Measurements from ENCODE around the gene PCK1.

PCK1 gene

GRCh38 chr20:57526087-57526884, 34.6 kb upstream of the PCK1 start:
- Histone ChIP-seq H3K27ac (ENCODE audit: low read depth, low read length) (no peak overlapping the region), H3K27me3 (ENCODE audit: control insufficient read depth, insufficient read depth, low read length) (no peaks in the 10 kb centered on the region), H3K4me3 (ENCODE audit: low read depth, low read length) (no peak overlapping the region), H3K9ac (ENCODE audit: low read length) (no peak overlapping the region), H3K4me1 (ENCODE audit: control insufficient read depth, insufficient read depth, low read length) (peaks cover 11% of the 10 kb centered on the region), H3K36me3 (ENCODE audit: control insufficient read depth, insufficient read depth, low read length) (no peaks in the 10 kb centered on the region), H3K9me3 (ENCODE audit: control insufficient read depth, insufficient read depth, low read depth, low read length) (no peaks in the 10 kb centered on the region)

- H3K36me3 ChIP-seq (ENCODE audit: control insufficient read depth, insufficient read depth, low read length) = no peaks in the 10 kb centered on the region
- no peaks in the 10 kb centered on the region for H3K27me3 ChIP-seq (ENCODE audit: control insufficient read depth, insufficient read depth, low read length)
- H3K4me1 ChIP-seq (ENCODE audit: control insufficient read depth, insufficient read depth, low read length) = peaks cover 11% of the 10 kb centered on the region
- no peak overlapping the region for H3K9ac ChIP-seq (ENCODE audit: low read length)
- H3K4me3 ChIP-seq (ENCODE audit: low read depth, low read length) = no peak overlapping the region
- no peaks in the 10 kb centered on the region for H3K9me3 ChIP-seq (ENCODE audit: control insufficient read depth, insufficient read depth, low read depth, low read length)
- no peak overlapping the region for H3K27ac ChIP-seq (ENCODE audit: low read depth, low read length)
Observed at GRCh38 chr20:57526885-57527460, 33.9 kb upstream of the PCK1 start.

GRCh38 chr20:57527728-57528127, 33.2 kb upstream of the PCK1 start:
- H3K27me3 ChIP-seq (ENCODE audit: control insufficient read depth, insufficient read depth, low read length) = no peaks in the 10 kb centered on the region
- H3K27ac ChIP-seq (ENCODE audit: low read depth, low read length) = no peak overlapping the region
- H3K4me1 ChIP-seq (ENCODE audit: control insufficient read depth, insufficient read depth, low read length) = peaks cover 11% of the 10 kb centered on the region
- no peak overlapping the region for H3K9ac ChIP-seq (ENCODE audit: low read length)
- no peak overlapping the region for H3K4me3 ChIP-seq (ENCODE audit: low read depth, low read length)
- no peaks in the 10 kb centered on the region for H3K36me3 ChIP-seq (ENCODE audit: control insufficient read depth, insufficient read depth, low read length)
- H3K9me3 ChIP-seq (ENCODE audit: control insufficient read depth, insufficient read depth, low read depth, low read length) = no peaks in the 10 kb centered on the region

- no peaks in the 10 kb centered on the region for H3K36me3 ChIP-seq (ENCODE audit: control insufficient read depth, insufficient read depth, low read length)
- H3K4me3 ChIP-seq (ENCODE audit: low read depth, low read length) = no peak overlapping the region
- H3K9me3 ChIP-seq (ENCODE audit: control insufficient read depth, insufficient read depth, low read depth, low read length) = no peaks in the 10 kb centered on the region; the same call in 1 of the 2 replicates
- peaks cover 8% of the 10 kb centered on the region for H3K4me1 ChIP-seq (ENCODE audit: control insufficient read depth, insufficient read depth, low read length)
- H3K27ac ChIP-seq (ENCODE audit: low read depth, low read length) = no peak overlapping the region
- no peak overlapping the region for H3K9ac ChIP-seq (ENCODE audit: low read length)
- no peaks in the 10 kb centered on the region for H3K27me3 ChIP-seq (ENCODE audit: control insufficient read depth, insufficient read depth, low read length)
Observed at GRCh38 chr20:57528148-57528547, 32.8 kb upstream of the PCK1 start.

- no peaks in the 10 kb centered on the region for H3K36me3 ChIP-seq (ENCODE audit: control insufficient read depth, insufficient read depth, low read length)
Observed at GRCh38 chr20:57529160-57529585, 31.7 kb upstream of the PCK1 start.

GRCh38 chr20:57529810-57530209, 31.1 kb upstream of the PCK1 start:
- Histone ChIP-seq H3K27ac (ENCODE audit: low read depth, low read length) (no peak overlapping the region), H3K27me3 (ENCODE audit: control insufficient read depth, insufficient read depth, low read length) (no peaks in the 10 kb centered on the region)

More at GRCh38 chr20:57529160-57529585, 31.7 kb upstream of the PCK1 start:
- no peaks in the 10 kb centered on the region for H3K27me3 ChIP-seq (ENCODE audit: control insufficient read depth, insufficient read depth, low read length)
- no peak overlapping the region for H3K9ac ChIP-seq (ENCODE audit: low read length)
- H3K9me3 ChIP-seq (ENCODE audit: control insufficient read depth, insufficient read depth, low read depth, low read length) = peaks cover 3% of the 10 kb centered on the region; the same call in 1 of the 2 replicates
- H3K4me1 ChIP-seq (ENCODE audit: control insufficient read depth, insufficient read depth, low read length) = 0 out of 2 replicates have a peak, but pooled peaks cover 2% of the 10 kb centered on the region
- no peak overlapping the region for H3K27ac ChIP-seq (ENCODE audit: low read depth, low read length)
- H3K4me3 ChIP-seq (ENCODE audit: low read depth, low read length) = no peak overlapping the region

GRCh38 chr20:57530327-57530981, 30.5 kb upstream of the PCK1 start:
- no peak overlapping the region for H3K27ac ChIP-seq (ENCODE audit: low read depth, low read length)
- H3K4me3 ChIP-seq (ENCODE audit: low read depth, low read length) = no peak overlapping the region
- H3K9me3 ChIP-seq (ENCODE audit: control insufficient read depth, insufficient read depth, low read depth, low read length) = peaks cover 3% of the 10 kb centered on the region; the same call in 1 of the 2 replicates
- H3K36me3 ChIP-seq (ENCODE audit: control insufficient read depth, insufficient read depth, low read length) = no peaks in the 10 kb centered on the region
- H3K4me1 ChIP-seq (ENCODE audit: control insufficient read depth, insufficient read depth, low read length) = no peaks in the 10 kb centered on the region
- no peak overlapping the region for H3K9ac ChIP-seq (ENCODE audit: low read length)
- H3K27me3 ChIP-seq (ENCODE audit: control insufficient read depth, insufficient read depth, low read length) = no peaks in the 10 kb centered on the region

More at GRCh38 chr20:57529810-57530209, 31.1 kb upstream of the PCK1 start:
- Histone ChIP-seq H3K36me3 (ENCODE audit: control insufficient read depth, insufficient read depth, low read length) (no peaks in the 10 kb centered on the region), H3K9me3 (ENCODE audit: control insufficient read depth, insufficient read depth, low read depth, low read length) (peaks cover 3% of the 10 kb centered on the region; the same call in 1 of the 2 replicates), H3K4me3 (ENCODE audit: low read depth, low read length) (no peak overlapping the region), H3K4me1 (ENCODE audit: control insufficient read depth, insufficient read depth, low read length) (no peaks in the 10 kb centered on the region), H3K9ac (ENCODE audit: low read length) (no peak overlapping the region)

- Histone ChIP-seq H3K27ac (ENCODE audit: low read depth, low read length) (no peak overlapping the region), H3K9me3 (ENCODE audit: control insufficient read depth, insufficient read depth, low read depth, low read length) (peaks cover 15% of the 10 kb centered on the region), H3K36me3 (ENCODE audit: control insufficient read depth, insufficient read depth, low read length) (no peaks in the 10 kb centered on the region), H3K27me3 (ENCODE audit: control insufficient read depth, insufficient read depth, low read length) (no peaks in the 10 kb centered on the region), H3K4me3 (ENCODE audit: low read depth, low read length) (no peak overlapping the region), H3K4me1 (ENCODE audit: control insufficient read depth, insufficient read depth, low read length) (no peaks in the 10 kb centered on the region), H3K9ac (ENCODE audit: low read length) (no peak overlapping the region)
Observed at GRCh38 chr20:57532104-57532503, 28.8 kb upstream of the PCK1 start.

GRCh38 chr20:57535297-57535696, 25.6 kb upstream of the PCK1 start:
- H3K9me3 ChIP-seq (ENCODE audit: control insufficient read depth, insufficient read depth, low read depth, low read length) = peaks cover 29% of the 10 kb centered on the region
- H3K27ac ChIP-seq (ENCODE audit: low read depth, low read length) = no peak overlapping the region
- H3K36me3 ChIP-seq (ENCODE audit: control insufficient read depth, insufficient read depth, low read length) = no peaks in the 10 kb centered on the region
- H3K27me3 ChIP-seq (ENCODE audit: control insufficient read depth, insufficient read depth, low read length) = no peaks in the 10 kb centered on the region
- no peaks in the 10 kb centered on the region for H3K4me1 ChIP-seq (ENCODE audit: control insufficient read depth, insufficient read depth, low read length)
- H3K4me3 ChIP-seq (ENCODE audit: low read depth, low read length) = no peak overlapping the region
- no peak overlapping the region for H3K9ac ChIP-seq (ENCODE audit: low read length)

- Histone ChIP-seq H3K27me3 (ENCODE audit: control insufficient read depth, insufficient read depth, low read length) (no peaks in the 10 kb centered on the region; the same call in 1 of the 2 replicates), H3K27ac (ENCODE audit: low read depth, low read length) (no peak overlapping the region), H3K36me3 (ENCODE audit: control insufficient read depth, insufficient read depth, low read length) (no peaks in the 10 kb centered on the region), H3K4me3 (ENCODE audit: low read depth, low read length) (no peak overlapping the region), H3K9me3 (ENCODE audit: control insufficient read depth, insufficient read depth, low read depth, low read length) (peaks cover 29% of the 10 kb centered on the region), H3K9ac (ENCODE audit: low read length) (no peak overlapping the region), H3K4me1 (ENCODE audit: control insufficient read depth, insufficient read depth, low read length) (no peaks in the 10 kb centered on the region)
Observed at GRCh38 chr20:57536120-57536708, 24.7 kb upstream of the PCK1 start.
